Keratinocyte (primary cell): ENCODE data around the gene SPOCK3. TPM values are rescaled to one million over a fixed set of nuclear protein-coding genes. Genes with fewer than 3 reads are reported as not detected.
A peak's percentile ranks its signal among the peaks of the same experiment; 100 is the strongest.

Experiments
- DNase-seq: peaks from one replicate; pipeline ENCODE4 v3.0.0-alpha.2; 2011; ENCODE audit warnings: low read depth, missing footprints, low spot score
- FAIRE-seq: peaks from 2 replicates; lab custom pipeline; 2011; peaks lifted over from hg19 to GRCh38; lab: Jason Lieb, UNC
- H2AFZ ChIP-seq: 2 replicates; pipeline ENCODE4 v1.6.0; 2012; ENCODE audit warnings: low read length, control low read depth, inconsistent platforms; ENCODE audit not compliant: control insufficient read depth
- H3K27ac ChIP-seq: 2 replicates; pipeline ENCODE4 v1.5.1; 2011; ENCODE audit warnings: low read length; ENCODE audit not compliant: control insufficient read depth, insufficient read depth
- H3K27me3 ChIP-seq: 3 replicates; pipeline ENCODE4 v1.6.0; 2011; ENCODE audit warnings: low read length; ENCODE audit not compliant: control insufficient read depth, insufficient read depth; ENCODE audit errors: extremely low read depth
- H3K36me3 ChIP-seq, 2 experiments: 2 replicates in 1 of 2; 3 replicates in 1 of 2; pipeline ENCODE4 v1.5.1; 2011; ENCODE audit warnings: low read length in 2 of 2, mild to moderate bottlenecking in 1 of 2; ENCODE audit not compliant: control insufficient read depth in 2 of 2, insufficient read depth in 2 of 2; ENCODE audit errors: extremely low read depth in 1 of 2
- H3K4me1 ChIP-seq: 3 replicates; pipeline ENCODE4 v1.5.1; 2011; ENCODE audit warnings: low read length; ENCODE audit not compliant: control insufficient read depth, insufficient read depth; ENCODE audit errors: extremely low read depth
- H3K4me2 ChIP-seq: 3 replicates; pipeline ENCODE4 v1.6.0; 2011; ENCODE audit warnings: low read depth, low read length; ENCODE audit not compliant: control insufficient read depth, insufficient read depth; ENCODE audit errors: extremely low read depth
- H3K4me3 ChIP-seq, 3 experiments: fragments of 200-600 bp in 1 of 3; sonication (generic) in 1 of 3; 2 replicates in 2 of 3; 3 replicates in 1 of 3; pipeline ENCODE4 v1.5.1; 2011 to 2016; ENCODE audit warnings: low read length in 3 of 3, mild to moderate bottlenecking in 3 of 3, control low read depth in 2 of 3, inconsistent platforms in 1 of 3, low read depth in 1 of 3, mixed read lengths in 1 of 3, mixed run types in 1 of 3, moderate library complexity in 1 of 3; ENCODE audit not compliant: control insufficient read depth in 2 of 3, insufficient read depth in 2 of 3; ENCODE audit errors: extremely low read depth in 1 of 3
- H3K79me2 ChIP-seq: 2 replicates; pipeline ENCODE4 v1.6.0; 2012; ENCODE audit warnings: low read length; ENCODE audit not compliant: control insufficient read depth, insufficient read depth
- H3K9ac ChIP-seq: 3 replicates; pipeline ENCODE4 v1.6.0; 2011; ENCODE audit warnings: low read length; ENCODE audit not compliant: control insufficient read depth, insufficient read depth; ENCODE audit errors: extremely low read depth
- H3K9me1 ChIP-seq: 3 replicates; pipeline ENCODE4 v1.6.0; 2011; ENCODE audit warnings: low read length; ENCODE audit not compliant: control insufficient read depth, insufficient read depth; ENCODE audit errors: extremely low read depth
- H3K9me3 ChIP-seq: 2 replicates; pipeline ENCODE4 v1.5.1; 2012; ENCODE audit warnings: low read depth, low read length; ENCODE audit not compliant: control insufficient read depth
- H4K20me1 ChIP-seq: 3 replicates; pipeline ENCODE4 v1.6.0; 2011; ENCODE audit warnings: low read length; ENCODE audit not compliant: control insufficient read depth, insufficient read depth; ENCODE audit errors: extremely low read depth
- CTCF ChIP-seq, 3 experiments: IDR thresholded peaks in 1 of 3; conservative IDR thresholded peaks in 1 of 3; optimal IDR thresholded peaks in 1 of 3; 2 replicates in 2 of 3; 3 replicates in 1 of 3; pipeline versions ENCODE3 to v1.5.1; 2011; ENCODE audit warnings: low read length in 3 of 3, mild to moderate bottlenecking in 3 of 3, moderate library complexity in 2 of 3, control low read depth in 1 of 3, inconsistent platforms in 1 of 3; ENCODE audit not compliant: insufficient read depth in 2 of 3; ENCODE audit errors: extremely low read depth in 1 of 3
- EZH2 ChIP-seq: IDR thresholded peaks from one replicate; pipeline ENCODE4 v1.6.1; 2012; ENCODE audit warnings: inconsistent platforms, mild to moderate bottlenecking, low read length, moderate library complexity
- dilution Hi-C: fragments of 300-500 bp; cut with MboI; formaldehyde crosslinking; loops from one replicate; pipeline ENCODE4 v1.7.0; 2020; ENCODE audit warnings: low sequenced_read_pairs; ENCODE audit not compliant: extremely low pct_ligation_motif_present
- polyA plus RNA-seq, 5 experiments: library from polyadenylated mRNA; depleted of rRNA in 3 of 5; stranded (reverse) in 3 of 5; stranded (forward) in 1 of 5; unstranded in 1 of 5; fragments of >200 nt; gene quantifications; 1 replicate in 1 of 5; 2 replicates in 3 of 5; 3 replicates in 1 of 5; pipeline versions ENCODE4 v1.2.1 to v1.2.3, GENCODE V29; 2011 to 2012; ENCODE audit warnings: missing spikeins in 2 of 5, low read depth in 1 of 5, low replicate concordance in 1 of 5

Gene SPOCK3
- polyA plus RNA-seq, 1 donor (not counting 4 experiments of a cell fraction or from before 2014, with no cell fraction given) = not detected

DNA sequence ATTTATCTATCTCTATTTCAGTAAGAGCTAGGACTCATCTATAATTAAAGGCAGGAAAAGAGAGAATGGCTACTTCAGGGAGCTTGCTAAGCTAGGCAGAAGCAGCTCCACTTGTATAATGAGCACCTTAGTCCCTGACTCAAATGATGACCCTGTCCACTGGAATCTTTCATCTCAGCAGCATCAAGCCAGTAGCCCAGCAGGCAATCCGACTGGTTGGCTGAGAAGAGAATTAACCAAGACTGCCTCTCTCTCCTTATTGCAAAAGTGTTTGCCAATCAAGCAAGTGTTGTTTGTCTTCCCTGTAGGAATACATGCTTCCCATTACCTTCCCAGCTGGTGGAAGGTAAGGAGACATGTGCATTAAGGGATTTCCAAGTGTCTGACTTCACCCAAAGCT lies 3.9 kb upstream of the SPOCK3 start:
- no peak for TF ChIP-seq EZH2
- TF ChIP-seq CTCF (optimal IDR thresholded peaks at IDR 0.05 in 1 of 3, IDR thresholded peaks at IDR 0.05 in 1 of 3, conservative IDR thresholded peaks at IDR 0.05 in 1 of 3; ENCODE audit: extremely low read depth in 1 of 3, insufficient read depth in 2 of 3, low read length in 3 of 3) = no peak
- H3K4me3 ChIP-seq = no peak overlapping the region
- peaks cover 26% of the 10 kb centered on the region for H3K27me3 ChIP-seq
- H3K9me3 ChIP-seq = no peaks in the 10 kb centered on the region
- DNase-seq = no peak
- no peak overlapping the region for H3K4me2 ChIP-seq
- H4K20me1 ChIP-seq = no peaks in the 10 kb centered on the region
- H2AFZ ChIP-seq = no peak overlapping the region
- H3K79me2 ChIP-seq = no peaks in the 10 kb centered on the region
- no peaks in the 10 kb centered on the region for H3K9me1 ChIP-seq
- peaks cover 4% of the 10 kb centered on the region for H3K4me1 ChIP-seq
- no peaks in the 10 kb centered on the region for H3K36me3 ChIP-seq
- no peak for FAIRE-seq
- H3K9ac ChIP-seq = no peak overlapping the region
- dilution Hi-C loops = no loop called here
- no peak overlapping the region for H3K27ac ChIP-seq

DNA sequence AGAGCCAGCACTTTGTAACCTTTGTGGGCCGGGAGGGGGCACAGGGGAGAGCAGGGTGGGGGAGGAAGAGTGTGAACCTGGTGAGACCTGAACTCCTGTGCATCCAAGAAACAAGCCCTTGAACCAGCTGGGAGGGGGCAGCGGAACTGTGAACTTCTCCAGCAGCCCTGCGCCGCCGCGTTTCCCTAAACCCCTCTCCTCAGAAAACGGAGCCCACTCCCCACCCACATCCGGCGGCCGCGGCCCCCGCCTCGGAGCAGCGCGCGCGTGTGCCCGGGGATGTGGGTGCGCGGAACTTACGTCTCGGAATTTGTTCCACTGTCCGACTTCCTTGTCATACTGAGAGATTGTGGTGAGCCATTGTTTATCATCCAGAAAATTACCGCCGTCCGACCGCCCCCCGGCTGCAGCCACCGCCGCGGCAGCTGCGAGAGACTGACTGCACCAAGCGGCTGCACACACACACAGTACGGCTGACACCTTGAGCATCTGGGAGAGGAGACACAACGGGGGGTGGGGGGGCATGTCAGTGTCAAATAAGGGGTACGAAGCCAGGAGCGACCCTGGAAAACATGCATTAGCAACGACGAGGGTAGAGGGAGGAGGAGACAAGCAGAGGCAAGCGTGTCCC lies 494 bp downstream of the SPOCK3 start:
- H4K20me1 ChIP-seq = no peaks in the 10 kb centered on the region
- TF ChIP-seq EZH2 = no peak
- TF ChIP-seq CTCF (optimal IDR thresholded peaks at IDR 0.05 in 1 of 3, IDR thresholded peaks at IDR 0.05 in 1 of 3, conservative IDR thresholded peaks at IDR 0.05 in 1 of 3; ENCODE audit: extremely low read depth in 1 of 3, insufficient read depth in 2 of 3, low read length in 3 of 3) = no peak
- peak overlapping the region; percentile 20 to 47 (median 47) for H3K4me3 ChIP-seq
- no peaks in the 10 kb centered on the region for H3K79me2 ChIP-seq
- H3K27ac ChIP-seq = no peak overlapping the region
- dilution Hi-C loops = no loop called here
- no peaks in the 10 kb centered on the region for H3K9me3 ChIP-seq
- peaks cover 35% of the 10 kb centered on the region for H3K27me3 ChIP-seq
- no peak overlapping the region for H3K9ac ChIP-seq
- peak overlapping the region; percentile 72 for H2AFZ ChIP-seq
- peak overlapping the region; percentile 91 for H3K4me2 ChIP-seq
- FAIRE-seq (no peak), DNase-seq (no peak)
- H3K36me3 ChIP-seq = no peaks in the 10 kb centered on the region
- H3K9me1 ChIP-seq = no peaks in the 10 kb centered on the region
- peaks cover 4% of the 10 kb centered on the region for H3K4me1 ChIP-seq
